GM19397 (cell line): ENCODE data around the gene THAP6.
"Not testable (repeated sequence)": the region's sequence is repeated elsewhere in the genome, so short reads cannot be mapped to it uniquely, and the experiment has no call there.

Experiments
- ATAC-seq: cut with Tn5 transposase; IDR thresholded peaks from one replicate; pipeline ENCODE4 v1.9.1; 2021; ENCODE audit warnings: mild to moderate bottlenecking, moderate library complexity; ENCODE audit not compliant: unreplicated experiment

THAP6 gene

DNA sequence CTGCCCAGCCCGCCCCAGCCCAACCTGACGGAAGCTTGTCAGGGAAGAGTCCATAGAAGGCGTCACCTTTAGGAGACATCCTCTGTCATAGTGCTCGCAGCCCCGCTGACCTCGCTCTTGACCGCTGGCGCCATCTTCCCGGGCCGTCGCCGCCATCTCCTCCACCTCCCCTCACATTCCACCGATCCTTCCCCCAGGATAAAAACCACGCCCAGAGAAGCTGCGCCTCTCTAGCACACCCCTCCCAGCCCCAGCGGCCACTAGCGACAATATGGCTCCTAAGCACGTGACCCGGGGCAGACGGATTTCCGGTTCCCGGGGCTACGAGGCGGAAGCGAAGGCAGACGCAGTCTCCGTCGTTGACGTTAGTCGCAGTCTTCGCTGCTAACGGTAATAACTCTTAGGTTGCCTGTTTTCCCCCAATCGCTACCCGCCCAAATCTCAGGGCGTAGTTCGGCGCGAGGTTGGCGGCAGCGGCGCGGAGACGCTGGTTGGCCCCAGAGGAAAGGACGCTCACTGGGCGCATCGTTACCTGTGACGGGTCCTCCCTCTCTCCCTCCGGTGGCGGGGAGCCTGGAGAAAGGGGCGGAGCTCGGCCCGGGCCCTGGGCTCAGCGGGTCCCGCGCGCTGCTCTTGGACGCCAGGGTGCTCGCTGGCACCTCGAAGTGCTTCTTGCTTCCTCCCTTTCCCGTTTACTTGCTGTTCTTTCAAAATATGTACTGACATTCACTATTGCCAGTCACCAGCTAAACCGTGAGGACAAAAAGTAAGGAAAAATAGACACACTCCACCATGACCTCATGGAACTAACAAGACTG is at the start of gene THAP6, which contains the start of gene RCHY1:
TSS of gene THAP6 (plus strand) at position 343 of the 818 bp plus-strand sequence. CDS start 980 bp downstream, outside the sequence.
TSS of gene RCHY1 (minus strand) at position 273 of the 818 bp plus-strand sequence. CDS start at position 156, 117 bp downstream.
- peak; percentile 96 for ATAC-seq

DNA sequence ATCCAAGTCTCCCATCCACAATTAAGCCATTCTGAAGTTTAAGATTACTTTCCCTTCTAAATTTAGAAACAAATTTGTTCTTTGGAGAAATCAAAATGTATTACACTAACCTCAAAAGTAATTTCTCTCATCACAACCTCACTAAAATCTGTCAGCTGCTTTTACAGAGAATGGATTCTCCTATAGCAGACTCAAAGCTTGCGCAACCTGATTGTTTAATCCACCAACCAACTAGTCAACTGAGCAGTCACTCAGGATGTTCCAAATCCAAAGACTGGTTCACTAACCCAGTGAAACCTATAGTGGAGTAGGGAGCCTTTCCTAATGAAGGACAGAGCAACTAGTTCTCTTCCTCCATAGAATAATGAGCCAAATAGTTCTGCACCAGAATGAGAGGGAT is 44.4 kb upstream of the THAP6 start:
- no peak for ATAC-seq

- no peak for ATAC-seq
Measured at GRCh38 chr4:75470738-75471137, 43.5 kb upstream of the THAP6 start.

DNA sequence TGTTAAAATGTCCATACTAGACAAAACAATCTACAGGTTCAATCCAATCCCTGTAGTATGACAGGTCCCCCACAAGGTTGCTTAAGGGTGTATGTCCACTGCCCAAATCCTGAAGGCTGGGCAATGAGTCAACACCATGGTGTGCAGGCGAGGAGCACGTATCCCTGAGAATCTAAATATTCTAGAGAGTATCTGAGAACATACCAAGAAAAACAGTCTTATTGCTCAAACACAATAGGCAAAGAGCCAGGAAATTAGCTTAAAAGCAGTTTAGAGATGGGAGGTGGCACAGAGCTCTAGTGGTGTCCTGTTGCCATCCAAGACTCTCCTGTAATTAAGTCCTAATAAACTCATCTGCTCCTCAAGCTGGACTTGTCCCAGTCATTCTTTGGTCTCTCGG is 37.1 kb upstream of the THAP6 start:
- ATAC-seq: no peak

DNA sequence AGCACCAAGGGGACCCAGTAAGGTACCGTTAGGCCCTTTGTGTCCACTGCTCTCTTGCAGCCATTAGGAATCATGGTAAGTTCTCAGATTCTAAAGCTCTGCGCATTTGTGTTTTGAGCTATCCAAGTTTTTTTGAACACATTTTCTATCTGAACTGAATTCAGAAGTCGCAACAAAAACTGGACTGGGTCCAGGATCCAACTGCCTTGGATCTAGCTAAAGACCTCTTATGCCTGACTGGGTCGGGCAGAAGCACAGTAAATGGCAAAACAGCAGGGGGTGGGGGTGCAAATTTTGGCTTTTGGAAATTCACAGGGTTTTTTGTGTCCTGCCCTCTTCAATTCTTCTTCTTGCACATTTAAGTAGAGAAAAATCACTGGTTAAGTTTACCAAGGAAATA is 30.1 kb upstream of the THAP6 start:
- no peak for ATAC-seq

DNA sequence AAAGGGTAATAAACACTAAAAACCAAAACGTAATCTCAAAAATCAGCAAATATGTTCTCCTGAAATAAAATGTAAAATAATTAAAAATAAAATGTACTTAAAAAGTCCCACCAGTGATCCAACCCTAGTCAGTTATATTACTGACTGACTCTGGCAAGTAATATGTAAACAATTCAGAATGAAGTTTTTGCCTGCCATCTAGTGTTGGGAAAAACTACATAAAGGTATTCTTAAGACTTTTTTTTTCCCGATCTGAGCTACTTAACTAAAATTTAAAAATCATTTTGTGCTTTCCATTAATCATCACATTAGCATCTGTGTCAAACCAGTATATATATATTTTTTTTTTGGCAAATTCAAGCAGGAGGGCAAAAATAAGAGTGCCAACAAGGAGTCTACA is 24.1 kb upstream of the THAP6 start:
- ATAC-seq: no peak

DNA sequence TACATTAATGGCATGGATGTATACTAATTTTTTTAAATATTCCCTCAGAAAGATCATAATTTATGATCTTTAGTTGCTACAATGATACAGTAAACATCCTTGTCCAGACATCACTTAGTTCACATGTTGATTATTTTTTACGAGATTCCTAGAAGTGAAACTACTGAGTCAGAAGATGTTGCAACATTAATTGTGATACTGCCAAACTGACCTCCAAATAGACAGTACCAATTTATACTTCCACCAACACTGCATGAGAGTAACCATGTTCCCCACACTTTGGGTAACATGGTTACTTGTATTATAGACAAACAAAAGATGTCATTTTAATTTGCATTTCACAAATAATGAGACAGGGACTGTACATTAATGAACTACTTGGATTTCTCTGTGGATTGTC is 19.7 kb upstream of the THAP6 start:
- no peak for ATAC-seq

DNA sequence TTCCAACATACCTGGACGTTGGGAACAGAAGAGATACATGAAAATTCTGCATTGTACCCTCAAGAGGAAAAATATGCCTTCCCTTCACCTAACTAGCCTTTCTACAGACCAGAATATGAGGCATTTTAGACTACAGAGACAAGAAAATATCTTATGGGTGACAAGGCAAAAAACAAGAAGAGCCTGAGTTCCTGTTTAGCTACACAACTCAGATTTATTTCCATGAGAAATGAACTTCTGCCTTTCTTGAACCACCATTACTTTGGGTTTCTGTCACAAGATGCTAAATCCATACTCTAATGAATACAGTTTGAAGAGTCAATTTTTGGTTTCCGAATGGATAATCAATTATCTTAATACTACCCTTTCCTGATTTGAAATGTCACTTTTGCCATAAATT is 18.8 kb upstream of the THAP6 start:
- ATAC-seq: no peak

- no peak for ATAC-seq
Measured at GRCh38 chr4:75496406-75496805, 17.9 kb upstream of the THAP6 start.

DNA sequence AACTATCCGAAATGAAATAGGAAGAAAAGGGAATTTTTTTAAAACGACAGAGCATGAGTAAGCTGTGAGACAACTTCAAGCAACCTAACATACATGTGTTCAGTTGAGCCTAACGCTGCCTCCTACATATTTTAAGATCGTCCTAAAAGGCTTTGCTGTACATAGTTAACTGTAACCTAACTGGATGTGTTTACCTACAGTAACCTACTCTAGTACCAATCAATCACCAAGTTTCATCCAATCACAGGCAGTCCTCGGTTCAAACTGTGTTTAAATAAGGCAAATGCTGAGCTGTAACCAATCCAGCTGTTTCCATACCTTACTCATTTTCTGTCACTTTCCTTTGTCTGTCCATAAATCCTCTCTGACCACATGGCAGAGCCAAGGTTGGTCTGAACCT is 17.1 kb upstream of the THAP6 start:
- no peak for ATAC-seq

GRCh38 chr4:75498041-75498440 is 16.2 kb upstream of the THAP6 start:
- ATAC-seq: no peak

DNA sequence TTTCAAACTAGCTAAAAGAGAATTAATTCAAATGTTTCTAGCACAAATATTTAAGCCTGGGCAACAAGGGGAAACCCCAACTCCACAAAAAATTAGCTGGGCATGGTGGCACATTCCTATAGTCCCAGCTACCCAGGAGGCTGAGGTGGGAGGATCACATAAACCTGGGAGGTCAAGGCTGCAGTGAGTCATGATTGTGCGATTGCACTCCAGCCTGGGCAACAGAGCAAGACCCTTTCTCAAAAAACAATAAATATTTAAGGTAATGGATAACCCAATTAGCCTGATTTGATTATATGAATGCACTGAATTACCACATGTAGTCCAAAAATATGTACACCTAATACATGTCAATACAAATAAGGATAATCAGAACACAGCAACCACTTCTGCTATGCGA is 14.4 kb upstream of the THAP6 start:
- ATAC-seq: no peak

DNA sequence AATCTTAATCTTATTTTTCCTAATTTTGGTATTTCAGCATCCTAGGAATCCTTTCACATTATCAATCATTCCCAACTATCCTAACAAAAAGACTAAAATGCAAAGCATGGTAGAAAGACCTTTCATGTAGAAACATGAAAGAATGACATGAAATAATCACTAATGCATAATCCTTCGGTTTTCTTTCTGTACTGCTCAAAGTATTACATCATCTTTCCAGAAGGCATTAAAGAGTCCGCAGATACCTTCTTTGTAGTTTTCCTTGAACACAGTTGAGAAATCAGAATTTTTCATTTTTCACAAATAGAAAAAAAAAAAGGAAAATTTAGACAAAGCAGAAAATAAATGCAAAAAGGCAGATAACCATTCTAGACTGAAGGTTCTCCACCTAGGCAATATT is 11.6 kb upstream of the THAP6 start:
- ATAC-seq: no peak

DNA sequence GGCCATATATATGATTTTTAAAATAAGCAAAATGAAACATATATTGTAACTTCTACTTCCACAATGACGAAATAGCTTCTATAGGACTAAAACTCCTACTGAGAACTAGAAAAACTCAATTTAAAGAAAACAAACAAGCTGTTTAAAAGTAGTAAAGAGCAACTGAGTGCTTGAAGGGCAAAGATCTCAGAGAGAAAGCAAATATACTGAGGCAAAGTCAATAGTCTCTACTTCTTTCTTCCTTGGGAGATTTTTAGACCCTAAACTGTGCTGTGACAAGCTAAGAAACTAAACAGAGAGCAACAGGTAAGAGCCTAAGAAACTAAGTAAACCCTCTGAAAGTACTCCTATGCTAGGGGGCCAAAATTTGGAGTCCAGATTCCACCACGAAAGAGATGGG is 8.6 kb upstream of the THAP6 start:
- ATAC-seq: no peak

GRCh38 chr4:75509592-75509991 is 4.7 kb upstream of the THAP6 start:
- not testable (repeated sequence) for ATAC-seq

DNA sequence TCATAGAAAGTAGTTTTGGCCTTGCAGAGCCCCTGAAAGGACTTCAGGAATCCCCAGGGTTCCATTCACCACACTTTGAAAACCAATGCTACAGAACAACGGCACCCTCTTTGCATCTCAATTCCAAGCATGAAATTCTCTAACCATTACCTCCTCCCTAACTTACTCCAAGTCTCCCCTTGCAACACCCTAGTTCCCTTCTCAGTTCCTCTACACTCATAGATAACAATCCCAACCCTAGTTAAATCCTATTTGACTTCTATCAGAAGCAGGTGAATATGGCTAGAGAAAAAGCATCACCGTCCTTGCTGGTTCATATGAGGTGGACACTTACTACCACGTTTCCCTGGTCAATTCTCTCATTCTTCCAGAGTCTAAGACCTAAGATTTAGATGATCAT is 2.4 kb upstream of the THAP6 start:
- no peak for ATAC-seq

DNA sequence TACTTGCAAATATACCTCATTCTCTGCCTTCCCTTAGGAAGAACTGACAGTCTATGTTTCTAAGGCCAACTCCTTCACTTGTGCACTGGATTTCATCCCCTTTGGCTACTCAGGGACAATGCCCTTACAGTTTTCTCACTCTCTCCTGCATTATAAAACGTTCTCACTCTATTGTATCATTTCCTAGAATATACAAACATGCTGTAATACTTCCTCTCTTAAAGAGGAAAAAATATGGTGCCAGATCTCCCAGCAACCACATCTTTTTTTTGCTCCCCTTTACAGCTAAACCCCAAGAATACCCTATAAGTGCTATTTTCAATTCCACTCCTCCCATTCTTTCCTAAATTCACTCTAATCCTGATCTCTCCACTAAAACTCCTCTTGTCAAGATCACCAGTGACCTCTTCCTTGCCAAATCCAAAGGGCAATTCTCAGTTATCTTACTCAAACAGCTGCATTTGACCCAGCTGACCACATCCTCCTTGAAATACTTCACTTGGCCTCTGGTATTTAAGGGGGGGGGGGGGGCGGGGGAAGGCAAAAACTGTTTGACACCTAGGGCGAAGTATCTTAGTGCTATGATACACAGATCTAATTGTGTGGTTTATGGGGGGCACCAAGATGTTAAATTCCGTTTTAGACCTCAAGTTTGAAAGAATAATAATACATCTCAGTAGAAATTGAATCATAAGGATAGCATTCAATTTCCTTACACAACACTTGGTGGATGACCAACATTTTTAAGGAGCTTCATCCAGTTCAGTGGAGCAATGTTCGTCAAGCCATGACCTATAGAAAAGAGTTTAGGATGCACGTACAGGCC is 1.7 kb upstream of the THAP6 start:
- ATAC-seq: no peak

DNA sequence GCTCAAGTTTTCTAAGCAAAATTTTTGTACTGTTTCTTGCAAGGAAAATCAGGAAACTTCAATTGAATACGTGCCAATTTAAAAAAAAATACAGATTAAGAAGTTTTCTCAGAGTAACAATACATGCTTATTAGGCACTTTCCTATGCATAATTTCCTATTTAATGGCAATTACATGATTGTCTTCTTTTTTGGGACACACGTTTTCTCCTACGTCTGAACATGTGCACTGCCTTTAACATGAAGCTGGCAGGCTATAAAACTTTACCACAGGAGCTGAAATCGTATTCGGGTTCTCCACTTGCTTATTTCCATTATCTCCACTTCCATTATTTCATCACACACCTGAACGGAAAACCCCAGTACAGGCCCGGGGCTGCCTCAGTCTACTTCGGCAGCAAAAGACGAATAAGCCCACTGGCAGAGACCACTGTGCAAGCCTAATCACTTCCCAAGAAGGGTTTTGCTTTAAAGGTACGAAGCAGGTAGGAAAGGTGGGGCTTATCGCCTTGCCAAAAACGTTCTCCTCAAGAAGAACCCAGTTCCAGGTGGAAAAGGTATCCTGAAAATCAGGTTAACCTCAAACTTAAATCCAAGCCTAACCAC is 645 bp upstream of the THAP6 start:
- no peak for ATAC-seq

- ATAC-seq: peak; percentile 2
Measured at GRCh38 chr4:75514949-75515612, 808 bp downstream of the THAP6 start.

DNA sequence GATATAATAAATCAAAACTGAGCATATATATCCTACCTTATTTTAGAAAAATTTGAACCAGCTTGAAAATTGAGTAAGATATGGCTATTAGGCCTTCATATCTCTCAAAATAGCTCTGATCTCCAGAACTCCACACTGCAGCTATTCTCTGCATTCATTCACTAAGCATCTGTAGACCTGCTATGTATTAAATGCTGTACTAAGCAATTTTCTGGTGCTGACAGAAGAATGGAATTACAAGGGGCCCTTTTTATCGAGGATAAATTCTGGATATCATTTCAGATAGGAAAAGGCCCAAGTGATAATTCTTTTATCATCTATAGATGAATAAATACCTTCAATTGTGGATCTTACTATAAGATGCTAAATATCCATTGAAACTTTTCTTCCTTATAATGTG is 1.9 kb downstream of the THAP6 start:
- ATAC-seq: no peak

GRCh38 chr4:75519452-75519851 is 5.2 kb downstream of the THAP6 start:
- not testable (repeated sequence) for ATAC-seq
